NCI-H2107 treated with DMSO at 0.1 percent for 48 hours (cell line): ENCODE data around the gene RIMS3.
A peak's percentile ranks its signal among the peaks of the same experiment; 100 is the strongest.
"Not testable (repeated sequence)": the region's sequence is repeated elsewhere in the genome, so short reads cannot be mapped to it uniquely, and the experiment has no call there.

Source experiments
- DNase-seq: peaks from one replicate; lab custom pipeline; 2025; ENCODE audit not compliant: unreplicated experiment; lab: John Stamatoyannopoulos, UW

RIMS3 gene

DNA sequence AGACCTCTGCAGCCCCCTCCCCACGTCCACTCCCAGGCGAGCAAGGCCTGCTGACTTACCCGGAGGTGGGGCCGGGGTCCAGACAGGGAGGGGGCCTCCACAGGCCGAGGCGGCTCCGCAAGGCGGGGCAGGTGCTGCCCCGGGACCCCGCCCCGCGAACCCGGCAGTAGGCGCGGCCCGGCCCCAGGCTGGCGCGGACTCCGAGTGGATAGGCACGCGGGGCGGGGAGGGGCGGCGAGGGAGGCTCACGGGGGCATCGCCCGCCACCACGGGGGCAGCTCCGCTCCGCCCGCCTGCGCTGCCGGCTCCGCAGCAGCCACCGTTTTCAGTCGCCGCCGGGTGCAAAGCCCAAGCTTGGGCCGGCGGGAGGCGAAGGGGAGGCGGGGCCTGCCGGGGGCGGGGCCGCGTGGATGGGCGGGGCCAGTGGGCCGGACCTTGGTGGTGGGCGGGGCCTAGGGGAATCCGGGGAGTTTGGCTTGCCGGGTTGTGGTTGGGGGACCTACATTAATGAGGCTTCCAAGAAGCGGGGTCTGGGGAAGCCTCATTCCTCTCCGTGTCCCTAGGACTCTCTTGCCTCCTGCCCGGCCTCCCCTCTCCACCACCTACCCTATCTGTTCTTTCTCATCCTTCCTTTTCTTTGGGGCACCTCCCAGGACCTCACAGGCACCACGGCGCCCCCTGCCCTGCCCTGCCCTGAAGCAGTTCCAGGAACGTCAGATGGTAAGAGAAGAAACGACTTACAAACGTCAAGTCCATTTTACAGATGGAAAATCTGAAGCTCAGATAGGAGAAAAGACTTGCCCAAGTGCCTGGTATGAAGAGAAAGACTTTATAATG is at the start of gene RIMS3:
RIMS3 (minus strand) TSS at position 348 of the 837 bp plus-strand sequence. CDS start 23,757 bp downstream, outside the sequence.
- DNase-seq = peak; percentile 52

DNA sequence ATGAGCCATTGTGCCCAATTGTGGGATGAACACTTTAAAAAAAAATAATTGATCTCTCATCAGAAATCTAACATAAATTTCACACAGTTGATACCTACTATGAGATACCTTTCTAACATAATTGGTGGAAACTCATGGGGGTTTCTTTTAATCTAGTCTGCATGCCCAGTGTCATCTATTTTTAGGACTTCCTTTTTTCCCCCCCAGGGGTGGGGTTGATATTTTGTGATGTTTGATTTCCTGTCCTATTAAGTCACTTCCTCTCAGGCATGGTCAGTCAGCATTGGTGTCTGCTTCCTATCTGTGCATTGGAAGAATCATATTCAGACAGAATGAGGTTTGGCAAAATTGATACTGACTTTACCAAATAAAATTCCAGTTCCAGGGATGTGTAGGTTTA is 47.5 kb upstream of the RIMS3 start:
- no peak for DNase-seq

DNA sequence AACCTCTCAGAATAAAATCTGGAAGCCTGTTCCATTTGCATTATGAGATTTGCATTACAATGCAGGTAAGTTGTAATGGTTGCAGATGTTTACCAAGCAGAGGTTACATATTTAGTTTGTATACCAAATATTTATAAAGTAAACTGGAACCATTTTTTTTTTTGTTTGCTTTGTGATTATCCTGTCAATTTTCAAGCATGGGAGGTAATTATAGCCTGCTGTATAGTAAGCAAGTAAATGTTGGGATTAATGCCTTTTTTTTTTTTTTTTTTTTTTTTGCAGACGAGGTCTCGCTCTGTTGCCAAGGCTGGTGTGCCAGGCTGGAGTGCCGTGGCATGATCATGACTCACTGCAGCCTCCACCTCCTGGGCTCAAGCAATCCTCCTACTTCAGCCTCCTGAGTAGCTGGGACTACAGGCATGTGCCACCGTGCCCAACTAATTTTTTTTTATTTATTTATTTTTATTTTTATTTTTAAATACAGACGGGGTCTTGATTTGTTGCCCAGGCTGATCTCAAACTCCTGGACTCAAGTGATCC is 47.0 kb upstream of the RIMS3 start:
- DNase-seq = no peak

DNA sequence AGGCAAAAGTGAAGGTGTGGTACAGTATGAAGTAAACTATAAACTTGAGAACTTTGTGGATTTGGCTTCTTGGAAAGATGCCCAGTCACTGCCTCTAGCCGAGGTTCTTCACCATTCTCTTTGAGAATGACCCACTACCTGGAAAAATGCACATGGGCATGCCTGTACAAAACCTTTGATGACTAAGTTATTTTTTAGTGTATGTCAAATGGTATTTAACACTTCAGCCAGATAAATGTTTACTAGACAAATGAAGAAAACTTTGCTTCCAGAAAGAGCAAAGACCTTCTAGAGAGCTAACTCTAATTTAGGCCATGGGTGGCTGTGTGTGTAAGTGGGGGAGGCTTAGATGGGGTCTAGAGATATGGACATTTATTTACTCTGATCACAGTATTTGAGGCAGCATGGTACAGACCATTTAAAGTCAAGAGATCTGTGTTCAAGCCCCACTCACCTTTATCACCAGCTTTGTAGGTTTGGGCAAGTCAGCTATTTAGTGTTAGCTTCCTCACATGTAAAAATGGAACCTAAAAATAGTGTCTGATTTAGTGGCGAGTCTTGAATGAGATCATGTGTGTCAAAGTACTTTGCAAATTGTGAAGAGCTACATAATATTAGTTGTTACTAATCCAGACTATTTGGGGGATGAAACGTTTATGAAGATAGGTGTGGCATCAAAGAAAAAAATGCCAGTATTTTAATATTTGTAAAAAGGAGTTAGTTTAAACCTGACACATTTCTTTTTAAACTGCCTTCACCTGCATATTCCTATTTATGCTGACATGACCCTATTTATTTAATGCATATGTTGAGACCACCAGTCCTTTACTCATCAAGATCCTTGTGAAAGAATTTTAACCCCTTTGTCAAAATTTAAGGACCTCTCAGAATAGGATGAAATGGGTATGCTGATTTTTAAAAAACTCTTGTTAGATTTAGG is 46.3 kb upstream of the RIMS3 start:
- peak; percentile 18 for DNase-seq

DNA sequence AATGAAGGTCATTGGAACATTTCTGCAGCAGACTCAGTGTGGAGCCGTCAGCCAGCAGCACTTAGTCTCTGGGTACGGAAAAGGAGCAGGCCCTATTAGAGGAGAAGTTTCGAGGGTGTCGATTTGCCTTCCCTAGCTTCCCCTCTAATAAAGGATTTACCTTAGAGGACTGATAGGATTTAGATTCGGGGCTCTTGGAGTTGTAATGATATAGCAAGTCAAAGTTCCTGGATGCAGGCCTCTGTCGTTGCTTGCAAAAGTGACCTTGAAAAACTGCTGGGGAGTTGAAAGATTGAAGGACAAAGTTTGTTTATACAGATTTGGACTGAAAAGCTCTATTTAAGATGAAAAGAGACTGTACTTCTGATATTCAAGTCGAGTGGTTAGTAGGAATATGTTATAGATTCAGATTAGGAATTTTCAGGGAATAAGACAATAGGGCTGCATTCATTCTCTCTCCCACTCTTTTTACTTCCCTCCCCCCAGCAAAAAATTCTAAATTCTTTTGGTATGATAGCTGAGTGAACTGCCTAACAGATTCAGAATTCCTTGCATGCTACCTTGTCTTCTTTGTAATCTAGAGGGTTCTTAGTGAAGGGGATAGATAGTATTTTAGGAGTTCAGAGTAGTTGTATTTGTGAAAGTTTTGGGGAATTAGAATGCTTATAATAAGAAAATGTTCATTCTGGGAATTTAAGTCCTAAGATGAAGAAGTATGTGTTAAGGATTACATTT is 45.3 kb upstream of the RIMS3 start:
- DNase-seq = no peak

DNA sequence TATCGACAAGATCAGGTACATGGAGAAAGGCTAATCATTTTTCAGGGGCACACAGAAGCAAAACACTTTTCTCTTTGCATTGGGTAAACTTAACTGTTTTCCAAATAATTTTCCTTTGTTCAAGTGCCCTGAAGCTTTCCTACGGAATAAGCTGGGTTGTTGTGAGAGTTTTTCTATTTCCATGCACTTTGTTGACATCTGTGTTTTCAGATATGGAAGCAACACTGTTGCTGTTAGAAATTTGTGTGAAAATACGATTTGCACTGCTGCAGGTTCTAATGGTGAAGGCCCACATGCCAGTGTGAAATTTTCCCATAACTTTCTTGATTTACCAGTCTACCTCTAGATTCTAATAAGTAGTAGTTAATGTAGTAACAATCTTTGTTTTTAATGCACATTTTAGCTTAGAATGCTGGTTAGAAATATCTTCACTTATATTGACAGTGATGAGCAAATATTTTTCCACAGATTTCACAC is 44.4 kb upstream of the RIMS3 start:
- no peak for DNase-seq

DNA sequence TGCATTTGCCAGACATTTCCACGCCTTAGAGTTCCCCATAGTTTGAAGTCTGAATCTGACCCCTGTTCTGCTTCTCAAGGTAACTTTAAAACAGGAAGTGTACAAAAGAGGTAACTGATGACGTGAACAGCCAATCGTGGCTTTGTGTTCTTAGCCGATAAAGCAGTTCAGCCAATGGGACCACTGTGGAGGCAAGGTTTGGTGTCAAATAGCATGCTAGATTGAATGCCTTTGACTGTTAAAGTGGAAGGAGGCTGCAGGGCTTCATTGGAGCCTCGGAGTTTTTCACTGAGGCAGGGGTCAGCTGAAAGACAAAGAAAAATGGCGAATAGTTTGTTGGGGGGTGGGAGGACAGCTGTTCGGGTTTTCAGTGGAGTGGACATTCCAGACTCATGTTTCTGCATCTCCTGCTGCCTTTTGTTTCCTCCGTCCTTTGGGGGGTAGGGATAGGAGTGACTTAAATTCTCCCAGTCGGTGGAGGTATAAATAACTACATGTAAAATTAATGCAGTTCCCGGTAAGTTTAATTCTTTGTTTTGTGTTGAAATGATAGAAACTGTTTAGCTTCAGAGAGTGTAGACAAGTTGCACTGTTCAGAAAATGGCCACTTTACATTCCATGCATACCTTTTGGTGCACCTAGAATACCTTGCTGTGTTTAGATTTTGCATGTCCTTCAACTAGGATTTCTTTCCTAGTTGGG is 43.8 kb upstream of the RIMS3 start:
- DNase-seq = peak; percentile 99

DNA sequence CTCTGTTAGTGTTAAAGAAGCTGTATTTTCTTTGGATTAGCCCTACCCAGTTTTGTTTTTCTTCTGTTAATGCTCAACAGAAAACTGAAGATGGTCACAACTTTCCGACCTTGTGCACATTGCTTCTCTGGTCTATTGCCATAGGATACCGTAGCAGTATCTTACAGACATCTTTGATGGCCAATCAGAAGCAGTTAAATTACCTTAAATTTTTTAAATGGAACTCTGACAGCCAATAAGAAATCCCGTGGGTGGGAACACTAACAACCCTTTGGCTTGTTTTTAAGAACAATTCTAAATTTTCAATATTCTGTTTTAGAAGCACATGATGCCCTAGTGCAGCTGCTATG is 43.2 kb upstream of the RIMS3 start:
- peak; percentile 95 for DNase-seq

DNA sequence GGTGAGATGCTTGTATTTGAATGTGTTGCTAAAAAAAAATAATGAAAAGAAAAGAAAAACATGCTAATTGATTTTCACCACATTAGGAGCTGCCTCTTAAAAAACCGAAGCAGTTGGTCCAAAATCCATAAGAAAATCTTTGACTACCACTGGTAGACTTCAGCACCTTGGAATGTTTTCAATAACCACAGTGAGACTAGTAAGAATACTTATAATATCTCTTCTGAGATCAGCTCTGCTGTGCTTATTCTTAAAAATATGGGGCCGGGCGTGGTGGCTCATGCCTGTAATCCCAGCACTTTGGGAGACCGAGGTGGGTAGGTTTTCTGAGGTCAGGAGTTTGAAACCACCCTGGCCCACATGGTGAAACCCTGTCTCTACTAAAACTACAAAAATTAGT is 41.1 kb upstream of the RIMS3 start:
- no peak for DNase-seq

DNA sequence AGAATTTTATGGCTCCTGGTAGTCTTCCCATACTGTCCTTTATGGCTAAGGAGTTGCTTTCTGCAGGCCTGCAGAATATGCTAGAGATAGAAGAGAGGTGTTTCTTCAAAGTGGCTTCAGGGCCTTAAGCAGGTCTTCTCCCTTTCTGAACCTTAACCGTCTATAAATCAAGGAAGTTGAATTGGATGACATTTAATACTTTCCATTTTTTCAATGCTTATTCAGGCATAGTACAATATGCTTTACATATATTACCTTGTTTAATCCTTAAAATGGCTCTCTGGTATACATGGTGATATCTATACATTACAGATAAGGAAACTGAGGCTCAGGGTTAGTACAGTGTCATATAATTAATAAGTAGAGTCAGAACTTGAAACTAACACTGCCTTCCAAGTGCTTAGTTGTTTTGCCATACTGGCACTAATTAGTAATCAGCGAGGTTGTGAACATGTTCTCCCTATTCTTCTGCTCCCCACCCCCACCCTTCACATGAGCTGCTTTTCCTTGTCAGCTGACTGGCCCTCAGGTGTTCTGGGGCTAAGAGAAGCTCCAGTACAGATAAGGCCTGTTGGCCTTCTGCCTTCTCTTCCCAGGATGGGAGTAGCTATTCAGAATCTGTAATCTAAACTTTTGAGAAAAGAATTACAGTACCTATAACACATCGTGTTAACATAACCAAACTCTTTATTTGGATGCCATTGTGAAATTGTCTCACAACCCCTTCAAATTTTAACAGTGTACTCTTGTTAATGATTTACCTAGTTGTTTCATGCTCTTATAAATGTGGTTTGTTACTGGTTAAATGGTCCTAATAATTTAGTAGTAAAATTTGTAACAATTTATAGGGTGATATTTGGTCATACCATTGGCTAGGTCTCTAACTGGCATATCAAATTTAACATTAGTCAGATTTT is 39.6 kb upstream of the RIMS3 start:
- no peak for DNase-seq

DNA sequence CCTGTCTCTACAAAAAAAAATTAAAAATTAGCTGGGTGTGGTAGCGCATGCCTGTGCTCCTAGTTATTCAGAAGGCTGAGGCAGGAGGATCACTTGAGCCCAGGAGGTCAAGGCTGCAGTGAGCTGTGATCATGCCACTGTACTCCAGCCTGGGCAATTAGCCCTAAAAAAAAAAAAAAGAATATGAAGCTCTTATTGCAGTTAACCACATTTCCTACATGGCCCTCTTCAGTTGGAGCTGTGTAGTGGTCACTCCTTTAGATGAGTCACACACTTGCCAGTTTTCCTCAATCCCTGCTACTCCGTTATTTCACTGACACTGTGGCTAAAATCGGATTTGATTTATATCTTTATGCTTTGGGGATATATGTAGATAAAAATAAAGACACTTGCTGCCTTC is 37.8 kb upstream of the RIMS3 start:
- DNase-seq = no peak

DNA sequence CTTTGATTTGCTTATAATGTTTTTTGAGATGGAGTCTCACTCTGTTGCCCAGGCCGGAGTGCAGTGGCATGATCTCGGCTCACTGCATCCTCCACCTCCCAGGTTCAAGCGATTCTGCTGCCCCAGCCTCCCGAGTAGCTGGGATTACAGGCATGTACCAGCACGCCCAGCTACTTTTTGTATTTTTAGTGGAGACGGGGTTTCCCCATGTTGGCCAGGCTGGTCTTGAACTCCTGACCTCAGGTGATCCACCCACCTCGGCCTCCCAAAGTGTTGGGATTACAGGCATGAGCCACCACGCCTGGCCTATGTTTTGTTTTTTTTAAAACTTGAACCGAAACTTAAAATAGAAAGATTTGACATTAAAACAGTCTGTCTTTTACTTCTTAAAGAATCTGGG is 37.3 kb upstream of the RIMS3 start:
- not testable (repeated sequence) for DNase-seq

DNA sequence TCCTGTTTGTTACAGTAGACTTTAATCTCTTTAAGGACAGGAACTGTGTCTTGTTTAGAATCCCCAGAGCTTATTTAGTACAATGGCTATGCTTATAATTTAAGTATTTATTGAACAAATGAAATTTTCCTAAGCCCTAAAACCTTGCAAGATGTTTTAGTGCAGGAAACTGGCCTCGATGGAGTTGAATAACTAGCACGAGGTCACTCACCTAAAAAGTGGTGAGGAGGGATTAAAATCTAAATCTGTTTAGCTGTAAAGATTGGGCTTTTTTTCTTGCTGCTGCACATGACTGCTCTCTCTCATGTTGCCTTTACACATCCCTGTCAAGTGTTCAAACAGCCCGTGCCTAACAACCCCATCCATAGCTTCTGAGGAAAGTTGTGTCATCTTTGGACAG is 36.2 kb upstream of the RIMS3 start:
- no peak for DNase-seq

DNA sequence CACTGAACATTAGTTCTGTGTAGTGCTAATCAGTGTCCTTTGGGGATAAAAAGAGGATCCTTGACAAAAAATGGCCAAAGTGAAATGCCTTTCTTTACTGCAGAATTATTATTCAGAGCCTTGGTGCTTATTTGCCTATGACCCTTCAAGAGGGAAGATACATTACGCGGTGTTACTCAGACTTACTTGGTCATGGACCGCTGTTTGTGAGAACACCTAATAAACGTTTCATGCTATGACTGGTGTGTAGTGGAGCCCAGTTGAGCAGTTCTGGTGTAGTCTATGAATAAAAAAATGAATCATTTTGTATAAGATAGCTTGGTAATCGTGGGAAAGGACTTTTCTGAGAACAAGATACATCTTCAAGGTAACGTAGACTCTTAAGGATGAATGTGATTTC is 34.3 kb upstream of the RIMS3 start:
- DNase-seq = no peak

DNA sequence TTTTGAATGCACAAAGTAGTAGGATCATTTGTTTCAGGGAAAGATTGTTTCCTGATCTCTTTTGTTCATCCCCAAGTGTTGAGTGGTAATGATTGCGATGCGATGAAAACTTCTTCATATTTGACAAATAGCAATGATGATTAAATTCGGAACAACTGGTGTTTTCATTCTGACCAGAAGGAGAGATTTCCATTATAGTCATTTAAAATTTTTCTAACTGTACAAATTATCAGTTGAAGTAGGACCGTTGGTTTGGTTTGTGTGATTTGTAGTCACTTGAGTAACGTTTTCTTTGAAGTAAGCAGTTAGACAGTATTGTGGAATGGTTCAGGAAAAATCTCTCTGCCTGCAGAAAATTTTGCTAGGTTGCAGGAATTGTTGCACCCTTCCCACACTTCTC is 32.0 kb upstream of the RIMS3 start:
- no peak for DNase-seq

DNA sequence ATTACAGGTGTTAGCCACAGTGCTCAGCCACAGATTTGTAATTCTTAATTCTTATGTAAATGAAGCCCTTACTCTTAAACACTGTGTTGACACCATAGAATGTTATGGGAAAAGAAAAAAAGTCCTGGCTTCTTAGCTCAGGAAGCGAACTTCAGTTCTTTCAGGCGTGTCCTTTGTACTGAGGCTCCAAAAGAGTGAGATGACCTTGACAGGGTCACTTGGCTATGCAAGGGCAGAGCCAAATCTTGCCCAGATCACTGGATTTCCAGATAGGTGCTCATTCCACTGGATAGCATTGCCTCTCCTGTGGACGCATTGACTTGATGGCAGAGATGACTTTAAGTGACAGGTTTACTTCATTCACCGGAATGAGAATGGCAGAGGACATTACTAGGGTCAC is 30.8 kb upstream of the RIMS3 start:
- no peak for DNase-seq

DNA sequence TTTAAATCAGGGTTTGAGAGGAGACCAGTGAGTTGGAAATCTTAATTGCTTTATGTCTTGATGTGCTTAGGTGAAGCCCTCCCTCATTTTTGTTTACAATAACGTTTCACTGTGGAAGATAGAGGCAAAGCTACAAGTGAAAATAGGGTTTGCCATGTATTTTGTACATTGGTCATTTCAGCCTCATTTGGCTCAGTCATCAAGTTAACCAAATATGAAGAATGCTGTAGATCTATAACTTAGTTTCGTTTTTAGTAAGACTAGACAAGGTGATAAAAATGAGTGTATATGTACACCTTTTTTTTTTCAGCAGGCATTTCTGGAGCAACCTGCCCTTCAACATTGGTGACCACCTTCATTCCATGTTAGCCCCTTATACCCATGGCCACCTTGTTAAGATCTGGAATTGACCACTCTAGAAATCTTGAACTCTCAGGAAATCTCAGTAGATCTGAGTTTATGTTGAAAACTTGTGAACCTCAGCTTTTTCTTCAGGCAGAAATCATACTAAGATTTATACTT is 28.9 kb upstream of the RIMS3 start:
- no peak for DNase-seq

DNA sequence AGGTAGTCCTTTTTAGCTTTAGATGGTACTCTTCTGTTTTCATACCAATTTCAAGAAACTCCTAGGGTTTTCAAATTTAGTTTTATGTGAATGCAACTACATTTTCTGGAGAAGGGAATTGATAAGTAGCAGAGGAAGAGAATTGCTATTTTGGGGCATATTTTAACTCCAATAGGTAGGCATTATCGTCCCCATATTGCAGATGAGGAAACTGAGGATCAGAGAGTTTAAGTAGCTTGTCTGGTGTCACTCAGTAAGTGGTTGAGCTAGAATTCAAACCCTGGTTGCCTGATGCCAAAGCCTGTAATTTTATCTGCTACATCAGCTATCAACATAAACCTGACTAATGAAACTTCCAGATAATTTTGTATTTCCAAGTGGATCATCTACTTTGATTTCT is 27.9 kb upstream of the RIMS3 start:
- no peak for DNase-seq

DNA sequence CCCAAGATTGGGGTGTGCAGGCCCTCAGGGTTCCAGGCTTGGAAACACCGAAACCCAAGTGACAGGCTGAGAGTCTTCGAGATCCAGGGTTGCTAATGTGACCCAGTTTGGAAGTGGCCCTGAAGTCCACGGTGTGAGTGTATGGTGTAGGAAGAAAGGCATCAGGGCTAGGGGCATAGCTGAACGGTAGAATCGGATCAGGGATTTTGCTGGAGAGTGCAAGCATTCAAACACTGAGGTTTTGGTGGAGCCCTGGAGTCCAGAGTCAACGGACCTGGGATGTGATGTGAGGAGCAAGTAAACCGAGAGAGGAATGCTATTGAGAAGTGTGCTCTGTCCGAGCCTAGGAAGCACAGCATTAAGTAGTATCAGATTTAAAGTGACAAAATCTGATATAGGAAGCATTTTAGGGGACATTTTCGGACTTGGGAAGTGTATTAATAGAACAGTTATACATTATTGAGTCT is 27.0 kb upstream of the RIMS3 start:
- DNase-seq = no peak
